DMS 273 (cell line): Measurements from ENCODE around the gene RIGI.
"Not testable (repeated sequence)": the region's sequence is repeated elsewhere in the genome, so short reads cannot be mapped to it uniquely, and the experiment has no call there.

Experiments
- DNase-seq: peaks from one replicate; lab custom pipeline; 2025; ENCODE audit not compliant: unreplicated experiment; lab: John Stamatoyannopoulos, UW

The RIGI gene

GRCh38 chr9:32533336-32533735 is 7.3 kb upstream of the RIGI start:
- DNase-seq = no peak

- no peak for DNase-seq
Measured at GRCh38 chr9:32526707-32527048, 682 bp upstream of the RIGI start.

- DNase-seq = no peak
Measured at GRCh38 chr9:32525709-32526030, 326 bp downstream of the RIGI start.

GRCh38 chr9:32524892-32525708 is 896 bp downstream of the RIGI start:
- no peak for DNase-seq

GRCh38 chr9:32524558-32524891 is 1.5 kb downstream of the RIGI start:
- DNase-seq = not testable (repeated sequence)

- DNase-seq = no peak
Measured at GRCh38 chr9:32523910-32524309, 2.1 kb downstream of the RIGI start.

GRCh38 chr9:32518276-32518675 is 7.7 kb downstream of the RIGI start:
- no peak for DNase-seq

- no peak for DNase-seq
Measured at GRCh38 chr9:32516241-32516640, 9.8 kb downstream of the RIGI start.

GRCh38 chr9:32508728-32509127 is 17.3 kb downstream of the RIGI start:
- no peak for DNase-seq

GRCh38 chr9:32503008-32503407 is 23.0 kb downstream of the RIGI start:
- DNase-seq = no peak

GRCh38 chr9:32502464-32502863 is 23.5 kb downstream of the RIGI start:
- peak; percentile 6 for DNase-seq

GRCh38 chr9:32501868-32502267 is 24.1 kb downstream of the RIGI start:
- DNase-seq = no peak

GRCh38 chr9:32500768-32501167 is 25.2 kb downstream of the RIGI start:
- DNase-seq = no peak

- DNase-seq = no peak
Measured at GRCh38 chr9:32497921-32498320, 28.1 kb downstream of the RIGI start.

GRCh38 chr9:32490601-32491000 is 35.4 kb downstream of the RIGI start:
- DNase-seq = no peak

- no peak for DNase-seq
Measured at GRCh38 chr9:32487981-32488380, 38.0 kb downstream of the RIGI start.

GRCh38 chr9:32486839-32487562 is 39.0 kb downstream of the RIGI start:
- DNase-seq = no peak

- no peak for DNase-seq
Measured at GRCh38 chr9:32483343-32483742, 42.7 kb downstream of the RIGI start.
